Daoy (cell line): ENCODE results near the gene GRID1. TPM values are rescaled to one million over a fixed set of nuclear protein-coding genes. Genes with fewer than 3 reads are reported as not detected.
"Not testable (repeated sequence)": the region's sequence is repeated elsewhere in the genome, so short reads cannot be mapped to it uniquely, and the experiment has no call there.

ENCODE experiments used
- DNase-seq: peaks from one replicate; pipeline ENCODE4 v3.0.0-alpha.2; 2015; ENCODE audit warnings: low read depth
- total RNA-seq: library from RNA; depleted of rRNA; stranded (reverse); fragments of >200 nt; shearing (Covaris generic); gene quantifications from 2 replicates; pipeline ENCODE4 v1.2.3, GENCODE V29; 2014

The GRID1 gene
- total RNA-seq, 1 experiment from 2014 or later, result not detected

GRCh38 chr10:85741626-85742300, 624.8 kb downstream of the GRID1 start:
- no peak for DNase-seq

- DNase-seq, result no peak
Measured at GRCh38 chr10:85735997-85736396, 630.6 kb downstream of the GRID1 start.

GRCh38 chr10:85734791-85735190, 631.8 kb downstream of the GRID1 start:
- no peak for DNase-seq

GRCh38 chr10:85724215-85724614, 642.4 kb downstream of the GRID1 start:
- no peak for DNase-seq

GRCh38 chr10:85720931-85721590, 645.5 kb downstream of the GRID1 start:
- no peak for DNase-seq

- no peak for DNase-seq
Measured at GRCh38 chr10:85719408-85719807, 647.2 kb downstream of the GRID1 start.

GRCh38 chr10:85713885-85714284, 652.7 kb downstream of the GRID1 start:
- no peak for DNase-seq

GRCh38 chr10:85702768-85703167, 663.8 kb downstream of the GRID1 start:
- no peak for DNase-seq

GRCh38 chr10:85699066-85699465, 667.5 kb downstream of the GRID1 start:
- not testable (repeated sequence) for DNase-seq

- no peak for DNase-seq
Measured at GRCh38 chr10:85696893-85697292, 669.7 kb downstream of the GRID1 start.

GRCh38 chr10:85682621-85683020, 684.0 kb downstream of the GRID1 start:
- DNase-seq, result no peak

- no peak for DNase-seq
Measured at GRCh38 chr10:85679710-85680109, 686.9 kb downstream of the GRID1 start.

- no peak for DNase-seq
Measured at GRCh38 chr10:85679061-85679460, 687.5 kb downstream of the GRID1 start.

GRCh38 chr10:85674851-85675250, 691.7 kb downstream of the GRID1 start:
- no peak for DNase-seq

- DNase-seq, result no peak
Measured at GRCh38 chr10:85673270-85673669, 693.3 kb downstream of the GRID1 start.

- DNase-seq, result no peak
Measured at GRCh38 chr10:85671530-85671929, 695.1 kb downstream of the GRID1 start.

GRCh38 chr10:85668522-85668921, 698.1 kb downstream of the GRID1 start:
- DNase-seq, result no peak

- DNase-seq, result no peak
Measured at GRCh38 chr10:85667638-85668233, 698.9 kb downstream of the GRID1 start.

GRCh38 chr10:85666987-85667386, 699.6 kb downstream of the GRID1 start:
- DNase-seq, result no peak

GRCh38 chr10:85666102-85666501, 700.5 kb downstream of the GRID1 start:
- no peak for DNase-seq

- no peak for DNase-seq
Measured at GRCh38 chr10:85665681-85666080, 700.9 kb downstream of the GRID1 start.

- no peak for DNase-seq
Measured at GRCh38 chr10:85665078-85665477, 701.5 kb downstream of the GRID1 start.

- no peak for DNase-seq
Measured at GRCh38 chr10:85661123-85661522, 705.5 kb downstream of the GRID1 start.
